ENCODE data around the gene CCT2. TPM values are rescaled to one million over a fixed set of nuclear protein-coding genes. Genes with fewer than 3 reads are reported as not detected.
"Not testable (repeated sequence)": the region's sequence is repeated elsewhere in the genome, so short reads cannot be mapped to it uniquely, and the experiment has no call there.

The CCT2 gene
- total RNA-seq, 1 experiment from 2014 or later, result 270 TPM

DNA sequence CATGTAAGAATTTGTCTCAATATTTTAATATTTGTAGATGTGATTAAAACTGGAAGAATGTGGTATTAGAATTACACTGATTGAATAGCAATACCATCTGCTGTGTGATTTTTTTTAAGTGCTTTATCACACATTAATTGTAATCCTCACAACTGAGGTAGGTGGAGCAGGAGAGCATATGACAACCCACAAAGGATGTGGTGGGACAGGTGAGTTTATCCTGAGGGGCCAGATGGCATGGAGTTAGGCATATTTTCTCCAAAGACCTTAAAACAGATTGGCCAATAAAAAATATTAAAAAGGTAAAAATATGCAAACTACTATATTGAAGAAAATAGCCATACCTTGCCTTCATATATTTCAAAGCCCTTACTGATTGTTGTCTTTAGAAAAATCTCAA is 17.7 kb downstream of the CCT2 start:
- ChIA-PET CTCF (no interaction called here), POLR2A (no interaction called here)
- Histone ChIP-seq H3K4me1 (ENCODE audit: control insufficient read depth, insufficient read depth, low read length) (no peaks in the 10 kb centered on the region), H3K27ac (ENCODE audit: low read length) (no peak overlapping the region), H3K36me3 (ENCODE audit: control insufficient read depth, insufficient read depth, low read length) (peaks cover 43% of the 10 kb centered on the region), H3K9me3 (ENCODE audit: control insufficient read depth, insufficient read depth, low read depth, low read length) (no peaks in the 10 kb centered on the region), H3K27me3 (ENCODE audit: control insufficient read depth, insufficient read depth, low read length) (0 out of 2 replicates have a peak, but pooled peaks cover under 1% of the 10 kb centered on the region), H3K4me3 (ENCODE audit: low read depth in 2 of 2, low read length in 2 of 2) (no peak overlapping the region)
- TF ChIP-seq TCF7L2 (IDR thresholded peaks at IDR 0.05; ENCODE audit: low read depth, low read length), result no peak
- TF ChIP-seq, protein P1, sequence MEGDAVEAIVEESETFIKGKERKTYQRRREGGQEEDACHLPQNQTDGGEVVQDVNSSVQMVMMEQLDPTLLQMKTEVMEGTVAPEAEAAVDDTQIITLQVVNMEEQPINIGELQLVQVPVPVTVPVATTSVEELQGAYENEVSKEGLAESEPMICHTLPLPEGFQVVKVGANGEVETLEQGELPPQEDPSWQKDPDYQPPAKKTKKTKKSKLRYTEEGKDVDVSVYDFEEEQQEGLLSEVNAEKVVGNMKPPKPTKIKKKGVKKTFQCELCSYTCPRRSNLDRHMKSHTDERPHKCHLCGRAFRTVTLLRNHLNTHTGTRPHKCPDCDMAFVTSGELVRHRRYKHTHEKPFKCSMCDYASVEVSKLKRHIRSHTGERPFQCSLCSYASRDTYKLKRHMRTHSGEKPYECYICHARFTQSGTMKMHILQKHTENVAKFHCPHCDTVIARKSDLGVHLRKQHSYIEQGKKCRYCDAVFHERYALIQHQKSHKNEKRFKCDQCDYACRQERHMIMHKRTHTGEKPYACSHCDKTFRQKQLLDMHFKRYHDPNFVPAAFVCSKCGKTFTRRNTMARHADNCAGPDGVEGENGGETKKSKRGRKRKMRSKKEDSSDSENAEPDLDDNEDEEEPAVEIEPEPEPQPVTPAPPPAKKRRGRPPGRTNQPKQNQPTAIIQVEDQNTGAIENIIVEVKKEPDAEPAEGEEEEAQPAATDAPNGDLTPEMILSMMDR (IDR thresholded peaks at IDR 0.05), result peak; percentile 12; the same call in 1 of the 2 replicates
- TF ChIP-seq POLR2AphosphoS5 (IDR thresholded peaks at IDR 0.05; ENCODE audit: low read depth, low read length), result peak; percentile 36; the same call in 1 of the 2 replicates
- TF ChIP-seq SIN3A (IDR thresholded peaks at IDR 0.05; ENCODE audit: borderline replicate concordance, insufficient read depth, low read depth, low read length), result no peak
- ATAC-seq (peak; percentile 58; the same call in 1 of the 2 replicates), DNase-seq (ENCODE audit: low read depth, low spot score) (no peak)
- intact Hi-C loops (cut with micrococcal nuclease; ENCODE audit: unreplicated experiment) (no loop called here), in situ Hi-C loops (cut with HindIII; ENCODE audit: low pct_unique_long_range_greater_than_20kb, low sequenced_read_pairs) (no loop called here)
- no TSS peak for BruUV-seq (replicated peaks)

DNA sequence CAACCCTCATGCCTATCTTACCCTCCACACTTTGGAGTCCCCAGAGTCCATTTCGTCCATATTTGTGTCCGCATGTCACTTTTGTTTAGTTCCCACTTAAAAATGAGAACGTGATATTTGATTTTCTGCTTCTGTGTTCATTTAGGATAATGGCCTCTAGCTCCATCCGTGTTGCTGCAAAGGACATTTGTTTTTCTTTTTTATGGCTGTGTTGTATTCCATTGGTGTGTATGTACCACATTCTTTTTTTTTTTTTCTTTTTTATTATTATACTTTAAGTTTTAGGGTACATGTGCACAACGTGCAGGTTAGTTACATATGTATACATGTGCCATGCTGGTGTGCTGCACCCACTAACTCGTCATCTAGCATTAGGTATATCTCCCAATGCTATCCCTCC is 18.3 kb downstream of the CCT2 start:
- peaks cover 37% of the 10 kb centered on the region for H3K36me3 ChIP-seq (ENCODE audit: control insufficient read depth, insufficient read depth, low read length)
- H3K27ac ChIP-seq (ENCODE audit: low read length); H3K9me3 ChIP-seq (ENCODE audit: control insufficient read depth, insufficient read depth, low read depth, low read length); in situ Hi-C loops (cut with HindIII; ENCODE audit: low pct_unique_long_range_greater_than_20kb, low sequenced_read_pairs); H3K27me3 ChIP-seq (ENCODE audit: control insufficient read depth, insufficient read depth, low read length); DNase-seq (ENCODE audit: low read depth, low spot score); H3K4me3 ChIP-seq (ENCODE audit: low read depth in 2 of 2, low read length in 2 of 2); CTCF ChIA-PET; intact Hi-C loops (cut with micrococcal nuclease; ENCODE audit: unreplicated experiment); POLR2A ChIA-PET; H3K4me1 ChIP-seq (ENCODE audit: control insufficient read depth, insufficient read depth, low read length); ATAC-seq; BruUV-seq (replicated peaks): not testable (repeated sequence)

DNA sequence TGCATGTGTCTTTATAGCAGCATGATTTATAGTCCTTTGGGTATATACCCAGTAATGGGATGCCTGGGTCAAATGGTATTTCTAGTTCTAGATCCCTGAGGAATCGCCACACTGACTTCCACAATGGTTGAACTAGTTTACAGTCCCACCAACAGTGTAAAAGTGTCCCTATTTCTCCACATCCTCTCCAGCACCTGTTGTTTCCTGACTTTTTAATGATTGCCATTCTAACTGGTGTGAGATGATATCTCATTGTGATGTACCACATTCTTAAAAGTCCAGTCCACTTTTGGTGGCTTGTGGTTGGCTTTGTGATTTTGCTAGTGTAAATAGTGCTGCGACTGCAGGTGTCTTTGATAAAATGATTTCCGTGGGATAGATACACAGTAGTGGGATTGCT is 19.0 kb downstream of the CCT2 start:
- H3K27ac ChIP-seq (ENCODE audit: low read length); POLR2A ChIA-PET; H3K4me1 ChIP-seq (ENCODE audit: control insufficient read depth, insufficient read depth, low read length); in situ Hi-C loops (cut with HindIII; ENCODE audit: low pct_unique_long_range_greater_than_20kb, low sequenced_read_pairs); DNase-seq (ENCODE audit: low read depth, low spot score); H3K27me3 ChIP-seq (ENCODE audit: control insufficient read depth, insufficient read depth, low read length); ATAC-seq; BruUV-seq (replicated peaks); H3K9me3 ChIP-seq (ENCODE audit: control insufficient read depth, insufficient read depth, low read depth, low read length); H3K4me3 ChIP-seq (ENCODE audit: low read depth in 2 of 2, low read length in 2 of 2); CTCF ChIA-PET; intact Hi-C loops (cut with micrococcal nuclease; ENCODE audit: unreplicated experiment): not testable (repeated sequence)
- H3K36me3 ChIP-seq (ENCODE audit: control insufficient read depth, insufficient read depth, low read length), result peaks cover 30% of the 10 kb centered on the region

DNA sequence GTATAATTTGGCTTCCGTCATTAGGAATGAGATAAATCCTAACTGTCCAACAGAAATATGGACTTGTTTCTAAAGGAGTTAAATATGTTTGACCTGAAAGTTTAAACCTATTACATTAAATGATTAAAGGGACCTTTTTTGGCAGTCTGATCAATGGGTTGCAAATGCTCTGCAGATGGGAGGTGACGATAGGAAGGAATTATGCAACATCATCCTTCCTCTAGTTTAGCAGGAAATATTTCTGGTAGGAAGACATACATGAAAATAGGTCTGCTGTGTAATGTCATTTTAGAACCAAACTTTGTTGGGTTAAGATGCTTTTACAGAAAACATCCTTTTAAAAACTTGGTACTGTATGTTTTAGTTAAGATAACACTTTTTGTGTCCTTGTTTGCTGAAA is 22.9 kb downstream of the CCT2 start:
- CTCF ChIA-PET, result no interaction called here
- Histone ChIP-seq H3K27ac (ENCODE audit: low read length) (no peak overlapping the region), H3K4me3 (ENCODE audit: low read depth in 2 of 2, low read length in 2 of 2) (no peak overlapping the region), H3K27me3 (ENCODE audit: control insufficient read depth, insufficient read depth, low read length) (0 out of 2 replicates have a peak, but pooled peaks cover 4% of the 10 kb centered on the region), H3K36me3 (ENCODE audit: control insufficient read depth, insufficient read depth, low read length) (no peaks in the 10 kb centered on the region), H3K9me3 (ENCODE audit: control insufficient read depth, insufficient read depth, low read depth, low read length) (no peaks in the 10 kb centered on the region), H3K4me1 (ENCODE audit: control insufficient read depth, insufficient read depth, low read length) (no peaks in the 10 kb centered on the region)
- ATAC-seq (no peak), DNase-seq (ENCODE audit: low read depth, low spot score) (no peak)
- no TSS peak for BruUV-seq (replicated peaks)
- intact Hi-C loops (cut with micrococcal nuclease; ENCODE audit: unreplicated experiment) (no loop called here), in situ Hi-C loops (cut with HindIII; ENCODE audit: low pct_unique_long_range_greater_than_20kb, low sequenced_read_pairs) (no loop called here)
- no peak for TF ChIP-seq SIN3A (IDR thresholded peaks at IDR 0.05; ENCODE audit: borderline replicate concordance, insufficient read depth, low read depth, low read length)
- TF ChIP-seq, protein P2, sequence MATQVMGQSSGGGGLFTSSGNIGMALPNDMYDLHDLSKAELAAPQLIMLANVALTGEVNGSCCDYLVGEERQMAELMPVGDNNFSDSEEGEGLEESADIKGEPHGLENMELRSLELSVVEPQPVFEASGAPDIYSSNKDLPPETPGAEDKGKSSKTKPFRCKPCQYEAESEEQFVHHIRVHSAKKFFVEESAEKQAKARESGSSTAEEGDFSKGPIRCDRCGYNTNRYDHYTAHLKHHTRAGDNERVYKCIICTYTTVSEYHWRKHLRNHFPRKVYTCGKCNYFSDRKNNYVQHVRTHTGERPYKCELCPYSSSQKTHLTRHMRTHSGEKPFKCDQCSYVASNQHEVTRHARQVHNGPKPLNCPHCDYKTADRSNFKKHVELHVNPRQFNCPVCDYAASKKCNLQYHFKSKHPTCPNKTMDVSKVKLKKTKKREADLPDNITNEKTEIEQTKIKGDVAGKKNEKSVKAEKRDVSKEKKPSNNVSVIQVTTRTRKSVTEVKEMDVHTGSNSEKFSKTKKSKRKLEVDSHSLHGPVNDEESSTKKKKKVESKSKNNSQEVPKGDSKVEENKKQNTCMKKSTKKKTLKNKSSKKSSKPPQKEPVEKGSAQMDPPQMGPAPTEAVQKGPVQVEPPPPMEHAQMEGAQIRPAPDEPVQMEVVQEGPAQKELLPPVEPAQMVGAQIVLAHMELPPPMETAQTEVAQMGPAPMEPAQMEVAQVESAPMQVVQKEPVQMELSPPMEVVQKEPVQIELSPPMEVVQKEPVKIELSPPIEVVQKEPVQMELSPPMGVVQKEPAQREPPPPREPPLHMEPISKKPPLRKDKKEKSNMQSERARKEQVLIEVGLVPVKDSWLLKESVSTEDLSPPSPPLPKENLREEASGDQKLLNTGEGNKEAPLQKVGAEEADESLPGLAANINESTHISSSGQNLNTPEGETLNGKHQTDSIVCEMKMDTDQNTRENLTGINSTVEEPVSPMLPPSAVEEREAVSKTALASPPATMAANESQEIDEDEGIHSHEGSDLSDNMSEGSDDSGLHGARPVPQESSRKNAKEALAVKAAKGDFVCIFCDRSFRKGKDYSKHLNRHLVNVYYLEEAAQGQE (IDR thresholded peaks at IDR 0.05; ENCODE audit: insufficient read depth in 1 of 2, low read depth in 2 of 2, low read length in 1 of 2), result no peak
- TF ChIP-seq POLR2AphosphoS5 (IDR thresholded peaks at IDR 0.05; ENCODE audit: low read depth, low read length), result no peak
- TF ChIP-seq, protein P1 (IDR thresholded peaks at IDR 0.05), result no peak
- no peak for TF ChIP-seq TCF7L2 (IDR thresholded peaks at IDR 0.05; ENCODE audit: low read depth, low read length)
- POLR2A ChIA-PET, result no interaction called here
